HepG2 (cell line): ENCODE data around the gene PSKH1. TPM values are rescaled to one million over a fixed set of nuclear protein-coding genes. Genes with fewer than 3 reads are reported as not detected.

Source experiments
- ATAC-seq: fragments of 200-7000 bp; cut with Tn5 transposase; 3 replicates; pipeline ENCODE4 v1.9.1; 2020; ENCODE audit warnings: mild to moderate bottlenecking, moderate library complexity
- BruUV-seq: library from RNA; stranded (reverse); fragments of 400-500 nt; replicated peaks from 2 replicates; lab custom pipeline; 2021; lab: Mats Ljungman, UMichigan
- CTCF ChIA-PET: fragments of 300-600 bp; formaldehyde crosslinking; extraction: SDS; loops from one replicate; lab custom pipeline; 2021; ENCODE audit warnings: low total read pairs, inconsistent platforms, low intra/inter-chr PET ratio; lab: Yijun Ruan, JAX
- POLR2A ChIA-PET: fragments of 350-600 bp; sonication (Branson Sonifier 250); formaldehyde crosslinking; loops from one replicate; lab custom pipeline; 2020; ENCODE audit warnings: antibody characterized with exemption, inconsistent platforms; lab: Yijun Ruan, JAX
- DNase-seq: peaks from one replicate; pipeline ENCODE4 v3.0.0-alpha.2; 2015; ENCODE audit warnings: low spot score
- FAIRE-seq: peaks from 3 replicates; lab custom pipeline; 2011; peaks lifted over from hg19 to GRCh38; lab: Jason Lieb, UNC
- H2AFZ ChIP-seq: one replicate; pipeline ENCODE4 v1.6.1; 2011; ENCODE audit warnings: low read length, inconsistent platforms
- H3K27ac ChIP-seq: fragments of 300-600 bp; 3 replicates; pipeline ENCODE4 v1.8.0; 2011; ENCODE audit warnings: mixed run types, mild to moderate bottlenecking, mixed read lengths, low read length, inconsistent platforms; ENCODE audit not compliant: insufficient read depth; ENCODE audit errors: extremely low read length
- H3K27me3 ChIP-seq, 2 experiments: fragments of 200-600 bp in 1 of 2; 2 replicates in 1 of 2; 3 replicates in 1 of 2; pipeline versions ENCODE4 v1.6.0 to v1.8.0; 2011; ENCODE audit warnings: low read length in 2 of 2, mild to moderate bottlenecking in 2 of 2, moderate library complexity in 2 of 2, inconsistent platforms in 1 of 2; ENCODE audit not compliant: insufficient read depth in 2 of 2, control insufficient read depth in 1 of 2
- H3K36me3 ChIP-seq, 2 experiments: fragments of 200-600 bp in 1 of 2; replicated peaks in 1 of 2; 2 replicates in 1 of 2; 3 replicates in 1 of 2; pipeline versions ENCODE4 v1.5.1 to v1.8.0; 2011; ENCODE audit warnings: low read length in 2 of 2, inconsistent platforms in 1 of 2; ENCODE audit not compliant: insufficient read depth in 2 of 2, control insufficient read depth in 1 of 2
- H3K4me1 ChIP-seq: 2 replicates; pipeline ENCODE4 v1.5.1; 2012; ENCODE audit warnings: low read length, inconsistent platforms; ENCODE audit not compliant: insufficient read depth
- H3K4me2 ChIP-seq: 2 replicates; pipeline ENCODE4 v1.6.0; 2011; ENCODE audit warnings: low read depth, low read length, inconsistent platforms
- H3K4me3 ChIP-seq, 3 experiments: fragments of 200-600 bp in 1 of 3; sonication (generic), shearing (Covaris generic) in 1 of 3; replicated peaks in 1 of 3; 2 replicates each; pipeline ENCODE4 v1.5.1; 2011 to 2016; ENCODE audit warnings: low read length in 3 of 3, inconsistent platforms in 2 of 3, low read depth in 2 of 3, mild to moderate bottlenecking in 2 of 3, control low read depth in 1 of 3, mixed read lengths in 1 of 3; ENCODE audit not compliant: insufficient read depth in 1 of 3
- H3K79me2 ChIP-seq: one replicate; pipeline ENCODE4 v1.6.1; 2011; ENCODE audit warnings: low read length, inconsistent platforms; ENCODE audit not compliant: insufficient read depth
- H3K9ac ChIP-seq: 2 replicates; pipeline ENCODE4 v1.6.0; 2011; ENCODE audit warnings: mild to moderate bottlenecking, low read depth, low read length, inconsistent platforms; ENCODE audit not compliant: insufficient read depth
- H3K9me3 ChIP-seq: 2 replicates; pipeline ENCODE4 v1.5.1; 2012; ENCODE audit warnings: mild to moderate bottlenecking, low read length
- H4K20me1 ChIP-seq: 2 replicates; pipeline ENCODE4 v1.6.0; 2011; ENCODE audit warnings: inconsistent platforms, mild to moderate bottlenecking, low read length, moderate library complexity; ENCODE audit not compliant: insufficient read depth
- ATRX ChIP-seq: sonication (generic); formaldehyde crosslinking; IDR thresholded peaks from 2 replicates; pipeline ENCODE4 v1.4.0; 2020; ENCODE audit warnings: missing genetic modification reagents, borderline replicate concordance
- GTF3A ChIP-seq: sonication (generic); formaldehyde crosslinking; conservative IDR thresholded peaks from 2 replicates; pipeline ENCODE4 v1.4.0; 2020; ENCODE audit warnings: mild to moderate bottlenecking, missing genetic modification reagents
- HOXA9 ChIP-seq: sonication (generic); formaldehyde crosslinking; IDR thresholded peaks from 2 replicates; pipeline ENCODE4 v1.8.1; 2022; ENCODE audit warnings: missing genetic modification reagents, mild to moderate bottlenecking, moderate library complexity, borderline replicate concordance
- KDM6A ChIP-seq: IDR thresholded peaks from 2 replicates; pipeline ENCODE4 v1.6.1; 2016; ENCODE audit warnings: low read depth
- NR2F2 ChIP-seq: IDR thresholded peaks from 2 replicates; pipeline ENCODE4 v1.6.1; 2012; ENCODE audit warnings: low read depth, inconsistent platforms, borderline replicate concordance
- PHF20 ChIP-seq: sonication (generic); formaldehyde crosslinking; IDR thresholded peaks from 2 replicates; pipeline ENCODE4 v1.5.0; 2020; ENCODE audit warnings: mild to moderate bottlenecking, missing genetic modification reagents
- SOX13 ChIP-seq, 3 experiments: fragments of 450-650 bp in 1 of 3; sonication (generic) in 1 of 3; formaldehyde crosslinking in 1 of 3; IDR thresholded peaks in 2 of 3; conservative IDR thresholded peaks in 1 of 3; 2 replicates each; pipeline versions ENCODE4 v1.5.0 to v1.6.1; 2016 to 2020; ENCODE audit warnings: antibody characterized with exemption in 1 of 3, mild to moderate bottlenecking in 1 of 3, missing compliant biosample characterization in 1 of 3, missing genetic modification reagents in 1 of 3, moderate library complexity in 1 of 3
- ZFX ChIP-seq: sonication (generic); formaldehyde crosslinking; IDR thresholded peaks from 2 replicates; pipeline ENCODE4 v1.4.0; 2020; ENCODE audit warnings: mild to moderate bottlenecking, low read depth, missing genetic modification reagents, moderate library complexity
- ZNF205 ChIP-seq: IDR thresholded peaks from 2 replicates; pipeline ENCODE4 v1.6.1; 2018; ENCODE audit warnings: missing biosample characterization, missing genetic modification reagents
- ZNF274 ChIP-seq: sonication (generic); formaldehyde crosslinking; IDR thresholded peaks from 2 replicates; pipeline ENCODE4 v1.5.1; 2020; ENCODE audit warnings: mild to moderate bottlenecking, missing genetic modification reagents
- ZNF614 ChIP-seq: IDR thresholded peaks from 2 replicates; pipeline ENCODE4 v1.6.1; 2018; ENCODE audit warnings: missing biosample characterization, missing genetic modification reagents, inconsistent platforms, borderline replicate concordance
- ZNF652 ChIP-seq: IDR thresholded peaks from 2 replicates; pipeline ENCODE4 v1.6.1; 2016; ENCODE audit warnings: low read depth, borderline replicate concordance
- ZNF737 ChIP-seq: sonication (generic); formaldehyde crosslinking; IDR thresholded peaks from 2 replicates; pipeline ENCODE4 v1.5.0; 2020; ENCODE audit warnings: missing genetic modification reagents, mild to moderate bottlenecking, borderline replicate concordance
- ZNF761 ChIP-seq: sonication (generic); formaldehyde crosslinking; conservative IDR thresholded peaks from 2 replicates; pipeline ENCODE4 v1.4.0; 2020; ENCODE audit warnings: mild to moderate bottlenecking, missing genetic modification reagents
- ZNF879 ChIP-seq: sonication (generic); formaldehyde crosslinking; IDR thresholded peaks from 2 replicates; pipeline ENCODE4 v1.8.1; 2023; ENCODE audit warnings: missing genetic modification reagents
- ZSCAN21 ChIP-seq: sonication (generic); formaldehyde crosslinking; IDR thresholded peaks from 2 replicates; pipeline ENCODE4 v1.8.0; 2022; ENCODE audit warnings: mild to moderate bottlenecking, missing genetic modification reagents, moderate library complexity, borderline replicate concordance
- WGBS: methylation state at CpG from one replicate; pipeline ENCODE4 v1.1.6; 2017; ENCODE audit warnings: low lambda C conversion rate; 5-methylcytosine and 5-hydroxymethylcytosine counted together
- in situ Hi-C: cut with HindIII; loops from 2 replicates; pipeline ENCODE4 v1.10.0; 2017; ENCODE audit warnings: low pct_unique_long_range_greater_than_20kb; ENCODE audit not compliant: extremely low pct_ligation_motif_present
- intact Hi-C: fragments of 100-400 bp; cut with micrococcal nuclease; formaldehyde crosslinking; loops from one replicate; pipeline ENCODE4 v1.10.0; 2022; ENCODE audit not compliant: unreplicated experiment
- polyA plus RNA-seq, 8 experiments: library from polyadenylated mRNA; depleted of rRNA in 3 of 8; stranded (reverse) in 7 of 8; unstranded in 1 of 8; fragments of >200 nt; fragmentation: Illumina TruSeq in 4 of 8; extraction: Trizol in 4 of 8; gene quantifications; 2 replicates each; pipeline versions ENCODE4 v1.2.1 to v1.2.3, GENCODE V29; 2011 to 2016; ENCODE audit warnings: low read depth in 4 of 8, missing spikeins in 1 of 8, mixed read lengths in 1 of 8; ENCODE audit not compliant: insufficient read depth in 1 of 8
- total RNA-seq, 5 experiments: library from RNA; depleted of rRNA; stranded (reverse); fragments of >200 nt; fragmentation: Illumina TruSeq; extraction: Trizol; gene quantifications; 2 replicates each; pipeline ENCODE4 v1.2.3, GENCODE V29; 2016; ENCODE audit warnings: low read depth in 1 of 5
- TF ChIP-seq, protein P1 (sequence below): sonication (generic); formaldehyde crosslinking; IDR thresholded peaks from 2 replicates; pipeline ENCODE4 v1.8.1; 2023; ENCODE audit warnings: mild to moderate bottlenecking, missing genetic modification reagents
- TF ChIP-seq, protein P2 (sequence below): sonication (generic); formaldehyde crosslinking; IDR thresholded peaks from 2 replicates; pipeline ENCODE4 v1.5.0; 2020; ENCODE audit warnings: missing genetic modification reagents
- TF ChIP-seq, protein P3 (sequence below): sonication (generic); formaldehyde crosslinking; IDR thresholded peaks from 2 replicates; pipeline ENCODE4 v1.5.0; 2020; ENCODE audit warnings: missing genetic modification reagents
- TF ChIP-seq, protein P4 (sequence below): sonication (generic); formaldehyde crosslinking; IDR thresholded peaks from 2 replicates; pipeline ENCODE4 v1.5.0; 2020; ENCODE audit warnings: missing genetic modification reagents

PSKH1 gene
- total and polyA plus RNA-seq, 2 of the 13 experiments (the other 11 are each of a cell fraction or from before 2014, with no cell fraction given), result 8.4 to 19.1 TPM

DNA sequence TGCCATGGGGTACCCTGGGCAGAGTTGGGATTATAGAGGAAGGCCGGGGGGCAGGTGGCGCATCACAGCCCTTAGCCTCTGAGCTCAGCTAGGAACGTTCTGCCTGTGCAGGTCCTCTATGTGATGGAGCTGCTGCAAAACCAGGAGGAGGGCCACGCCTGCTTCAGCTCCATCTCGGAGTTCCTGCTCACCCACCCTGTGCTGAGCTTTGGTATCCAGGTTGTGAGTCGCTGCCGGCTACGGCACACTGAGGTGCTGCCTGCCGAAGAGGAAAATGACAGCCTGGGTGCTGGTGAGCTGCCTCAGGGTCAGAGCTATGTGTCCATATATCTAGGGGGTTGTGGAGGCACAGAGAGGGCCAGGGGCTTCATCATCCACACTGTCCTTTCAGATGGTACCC is 14.2 kb upstream of the PSKH1 start:
- in situ Hi-C loops, result no loop called here

More for the DNA sequence above, 14.2 kb upstream of the PSKH1 start:
- no peak for FAIRE-seq
- H4K20me1 ChIP-seq, result peaks cover 15% of the 10 kb centered on the region
- no peaks in the 10 kb centered on the region for H3K9me3 ChIP-seq
- peaks cover 23% of the 10 kb centered on the region for H3K79me2 ChIP-seq
- no peak overlapping the region for H3K4me3 ChIP-seq
- TF ChIP-seq ZNF274 (CRISPR knock-in tag), result no peak
- TF ChIP-seq, protein P1, sequence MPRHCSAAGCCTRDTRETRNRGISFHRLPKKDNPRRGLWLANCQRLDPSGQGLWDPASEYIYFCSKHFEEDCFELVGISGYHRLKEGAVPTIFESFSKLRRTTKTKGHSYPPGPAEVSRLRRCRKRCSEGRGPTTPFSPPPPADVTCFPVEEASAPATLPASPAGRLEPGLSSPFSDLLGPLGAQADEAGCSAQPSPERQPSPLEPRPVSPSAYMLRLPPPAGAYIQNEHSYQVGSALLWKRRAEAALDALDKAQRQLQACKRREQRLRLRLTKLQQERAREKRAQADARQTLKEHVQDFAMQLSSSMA (CRISPR knock-in tag), result no peak
- TF ChIP-seq KDM6A, result no peak
- no peak for TF ChIP-seq ATRX (CRISPR knock-in tag)
- TF ChIP-seq ZSCAN21 (CRISPR knock-in tag), result no peak
- no peak for TF ChIP-seq ZNF205 (CRISPR knock-in tag)
- TF ChIP-seq, protein P2, sequence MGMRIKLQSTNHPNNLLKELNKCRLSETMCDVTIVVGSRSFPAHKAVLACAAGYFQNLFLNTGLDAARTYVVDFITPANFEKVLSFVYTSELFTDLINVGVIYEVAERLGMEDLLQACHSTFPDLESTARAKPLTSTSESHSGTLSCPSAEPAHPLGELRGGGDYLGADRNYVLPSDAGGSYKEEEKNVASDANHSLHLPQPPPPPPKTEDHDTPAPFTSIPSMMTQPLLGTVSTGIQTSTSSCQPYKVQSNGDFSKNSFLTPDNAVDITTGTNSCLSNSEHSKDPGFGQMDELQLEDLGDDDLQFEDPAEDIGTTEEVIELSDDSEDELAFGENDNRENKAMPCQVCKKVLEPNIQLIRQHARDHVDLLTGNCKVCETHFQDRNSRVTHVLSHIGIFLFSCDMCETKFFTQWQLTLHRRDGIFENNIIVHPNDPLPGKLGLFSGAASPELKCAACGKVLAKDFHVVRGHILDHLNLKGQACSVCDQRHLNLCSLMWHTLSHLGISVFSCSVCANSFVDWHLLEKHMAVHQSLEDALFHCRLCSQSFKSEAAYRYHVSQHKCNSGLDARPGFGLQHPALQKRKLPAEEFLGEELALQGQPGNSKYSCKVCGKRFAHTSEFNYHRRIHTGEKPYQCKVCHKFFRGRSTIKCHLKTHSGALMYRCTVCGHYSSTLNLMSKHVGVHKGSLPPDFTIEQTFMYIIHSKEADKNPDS (CRISPR knock-in tag), result no peak
- no peak for TF ChIP-seq ZNF879 (CRISPR knock-in tag)
- TF ChIP-seq, protein P3, sequence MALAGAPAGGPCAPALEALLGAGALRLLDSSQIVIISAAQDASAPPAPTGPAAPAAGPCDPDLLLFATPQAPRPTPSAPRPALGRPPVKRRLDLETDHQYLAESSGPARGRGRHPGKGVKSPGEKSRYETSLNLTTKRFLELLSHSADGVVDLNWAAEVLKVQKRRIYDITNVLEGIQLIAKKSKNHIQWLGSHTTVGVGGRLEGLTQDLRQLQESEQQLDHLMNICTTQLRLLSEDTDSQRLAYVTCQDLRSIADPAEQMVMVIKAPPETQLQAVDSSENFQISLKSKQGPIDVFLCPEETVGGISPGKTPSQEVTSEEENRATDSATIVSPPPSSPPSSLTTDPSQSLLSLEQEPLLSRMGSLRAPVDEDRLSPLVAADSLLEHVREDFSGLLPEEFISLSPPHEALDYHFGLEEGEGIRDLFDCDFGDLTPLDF (CRISPR knock-in tag), result no peak
- no peak for TF ChIP-seq GTF3A (CRISPR knock-in tag)
- no peak for TF ChIP-seq SOX13 (IDR thresholded peaks at IDR 0.05)
- TF ChIP-seq SOX13 (CRISPR knock-in tag; conservative IDR thresholded peaks at IDR 0.05 in 1 of 2, IDR thresholded peaks at IDR 0.05 in 1 of 2), result no peak
- TF ChIP-seq, protein P4, sequence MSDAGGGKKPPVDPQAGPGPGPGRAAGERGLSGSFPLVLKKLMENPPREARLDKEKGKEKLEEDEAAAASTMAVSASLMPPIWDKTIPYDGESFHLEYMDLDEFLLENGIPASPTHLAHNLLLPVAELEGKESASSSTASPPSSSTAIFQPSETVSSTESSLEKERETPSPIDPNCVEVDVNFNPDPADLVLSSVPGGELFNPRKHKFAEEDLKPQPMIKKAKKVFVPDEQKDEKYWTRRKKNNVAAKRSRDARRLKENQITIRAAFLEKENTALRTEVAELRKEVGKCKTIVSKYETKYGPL, result no peak
- TF ChIP-seq ZNF614, result no peak
- TF ChIP-seq ZNF737, result no peak
- TF ChIP-seq ZNF761 (CRISPR knock-in tag), result no peak
- TF ChIP-seq NR2F2, result no peak
- TF ChIP-seq HOXA9 (CRISPR knock-in tag), result no peak
- TF ChIP-seq ZNF652 (CRISPR knock-in tag), result no peak
- TF ChIP-seq ZFX (CRISPR knock-in tag), result no peak
- no peak for TF ChIP-seq PHF20 (CRISPR knock-in tag)
- intact Hi-C loops, result no loop called here
- no TSS peak for BruUV-seq
- WGBS, result 100% methylated on average over 5 of the region's 9 CpGs
- ATAC-seq, result no peak
- H3K27ac ChIP-seq, result no peak overlapping the region
- CTCF ChIA-PET, result no interaction called here
- DNase-seq, result no peak
- peaks cover 42% of the 10 kb centered on the region for H3K4me1 ChIP-seq
- no peak overlapping the region for H2AFZ ChIP-seq
- H3K4me2 ChIP-seq, result no peak overlapping the region
- no peak overlapping the region for H3K9ac ChIP-seq
- peaks cover 61 to 89% of the 10 kb centered on the region in 2 experiments for H3K36me3 ChIP-seq
- H3K27me3 ChIP-seq, result no peaks in the 10 kb centered on the region; a peak in 1 of 5 replicates
- POLR2A ChIA-PET, result no interaction called here
